Lower lobe of right lung (tissue), 2 donors: ENCODE results near the gene CUL1. TPM values are rescaled to one million over a fixed set of nuclear protein-coding genes. Genes with fewer than 3 reads are reported as not detected.

Experiments
- ATAC-seq, 2 donors: fragments of 200-7000 bp; cut with Tn5 transposase; one replicate each; pipeline ENCODE4 v1.9.1; 2020 to 2022; ENCODE audit warnings: mild to moderate bottlenecking in 2 of 2, moderate library complexity in 2 of 2
- DNase-seq: peaks from one replicate; pipeline ENCODE4 v3.0.0-alpha.2; 2020
- H3K27ac ChIP-seq: fragments of 200-600 bp; one replicate; pipeline ENCODE4 v1.8.0; 2022
- H3K27me3 ChIP-seq: fragments of 200-600 bp; one replicate; pipeline ENCODE4 v1.8.0; 2022; ENCODE audit warnings: low read depth
- H3K36me3 ChIP-seq: fragments of 200-600 bp; one replicate; pipeline ENCODE4 v1.8.0; 2022; ENCODE audit warnings: mild to moderate bottlenecking
- H3K4me1 ChIP-seq: fragments of 200-600 bp; one replicate; pipeline ENCODE4 v1.8.0; 2022
- H3K4me3 ChIP-seq: fragments of 200-600 bp; one replicate; pipeline ENCODE4 v1.8.0; 2022; ENCODE audit warnings: mild to moderate bottlenecking
- H3K9me3 ChIP-seq: fragments of 200-600 bp; one replicate; pipeline ENCODE4 v1.8.0; 2022
- intact Hi-C: fragments of 100-400 bp; cut with DNase I; formaldehyde crosslinking; loops from one replicate; pipeline ENCODE4 v1.11.0; 2022
- total RNA-seq: library from RNA; stranded (reverse); fragmentation: NEBNext Ultra II Directional; extraction: Animal tissue kit (Norgen Biotek cat#: 25700); gene quantifications from one replicate; pipeline ENCODE4 v1.2.1, GENCODE V29; 2021
- TF ChIP-seq, protein P1 (sequence below): fragments of 200-600 bp; IDR thresholded peaks from one replicate; pipeline ENCODE4 v1.8.0; 2022; ENCODE audit warnings: antibody characterized with exemption, mild to moderate bottlenecking
- donor health status: DM: no; HTN: yes; CAD: no; lungs with severe emphysema.

Gene CUL1
- total RNA-seq, 1 donor from 2014 or later = 47.5 TPM

DNA sequence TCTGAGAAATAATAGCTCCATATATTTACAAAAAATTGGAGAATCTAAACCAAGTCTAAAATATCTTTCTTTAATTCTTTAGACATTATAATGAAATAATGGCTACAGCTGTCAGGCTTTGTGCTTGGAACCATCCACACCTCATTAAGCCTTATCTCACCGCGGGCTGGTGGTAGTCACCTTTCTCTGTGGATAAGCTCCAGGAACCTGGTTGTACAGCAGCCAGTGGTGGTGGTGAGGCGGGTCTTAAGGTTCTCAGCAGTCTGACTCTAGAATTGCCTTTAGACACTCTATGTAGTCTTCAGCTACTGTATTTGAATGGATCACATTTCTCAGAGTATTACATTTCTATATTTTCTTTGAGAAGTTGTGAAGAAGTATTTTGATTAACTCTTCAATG is 34.2 kb downstream of the CUL1 start:
- H3K27me3 ChIP-seq = no peaks in the 10 kb centered on the region
- no peak for ATAC-seq
- H3K36me3 ChIP-seq = peaks cover 61% of the 10 kb centered on the region
- no peak for DNase-seq
- TF ChIP-seq, protein P1, sequence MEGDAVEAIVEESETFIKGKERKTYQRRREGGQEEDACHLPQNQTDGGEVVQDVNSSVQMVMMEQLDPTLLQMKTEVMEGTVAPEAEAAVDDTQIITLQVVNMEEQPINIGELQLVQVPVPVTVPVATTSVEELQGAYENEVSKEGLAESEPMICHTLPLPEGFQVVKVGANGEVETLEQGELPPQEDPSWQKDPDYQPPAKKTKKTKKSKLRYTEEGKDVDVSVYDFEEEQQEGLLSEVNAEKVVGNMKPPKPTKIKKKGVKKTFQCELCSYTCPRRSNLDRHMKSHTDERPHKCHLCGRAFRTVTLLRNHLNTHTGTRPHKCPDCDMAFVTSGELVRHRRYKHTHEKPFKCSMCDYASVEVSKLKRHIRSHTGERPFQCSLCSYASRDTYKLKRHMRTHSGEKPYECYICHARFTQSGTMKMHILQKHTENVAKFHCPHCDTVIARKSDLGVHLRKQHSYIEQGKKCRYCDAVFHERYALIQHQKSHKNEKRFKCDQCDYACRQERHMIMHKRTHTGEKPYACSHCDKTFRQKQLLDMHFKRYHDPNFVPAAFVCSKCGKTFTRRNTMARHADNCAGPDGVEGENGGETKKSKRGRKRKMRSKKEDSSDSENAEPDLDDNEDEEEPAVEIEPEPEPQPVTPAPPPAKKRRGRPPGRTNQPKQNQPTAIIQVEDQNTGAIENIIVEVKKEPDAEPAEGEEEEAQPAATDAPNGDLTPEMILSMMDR = no peak
- no peak overlapping the region for H3K27ac ChIP-seq
- peaks cover 26% of the 10 kb centered on the region for H3K4me1 ChIP-seq
- H3K9me3 ChIP-seq = no peaks in the 10 kb centered on the region
- intact Hi-C loops = no loop called here
- no peak overlapping the region for H3K4me3 ChIP-seq

DNA sequence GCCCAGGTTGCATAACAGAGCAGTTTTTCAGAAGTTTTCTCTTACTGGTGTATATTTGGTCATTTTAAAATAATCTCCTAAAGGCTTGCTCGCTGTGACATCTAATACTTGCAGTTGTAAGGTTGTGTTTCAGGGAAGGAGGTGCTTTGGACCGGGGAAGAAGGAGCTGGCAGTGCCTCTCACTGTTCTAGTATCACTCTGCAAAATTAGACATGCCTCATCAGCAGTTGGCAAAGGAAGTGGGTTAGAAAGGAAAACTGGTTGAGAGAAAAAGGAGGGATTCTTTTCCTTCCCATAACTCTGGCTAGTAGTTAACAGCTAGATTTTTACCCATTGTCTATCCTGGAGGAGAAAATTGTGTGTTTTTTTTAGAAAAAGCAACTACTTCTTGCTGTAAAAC is 34.8 kb downstream of the CUL1 start:
- H3K27ac ChIP-seq = no peak overlapping the region
- no peaks in the 10 kb centered on the region for H3K9me3 ChIP-seq
- TF ChIP-seq, protein P1 = no peak
- H3K36me3 ChIP-seq = peaks cover 68% of the 10 kb centered on the region
- peaks cover 20% of the 10 kb centered on the region for H3K4me1 ChIP-seq
- intact Hi-C loops = no loop called here
- no peak overlapping the region for H3K4me3 ChIP-seq
- no peak for DNase-seq
- no peaks in the 10 kb centered on the region for H3K27me3 ChIP-seq
- no peak for ATAC-seq

DNA sequence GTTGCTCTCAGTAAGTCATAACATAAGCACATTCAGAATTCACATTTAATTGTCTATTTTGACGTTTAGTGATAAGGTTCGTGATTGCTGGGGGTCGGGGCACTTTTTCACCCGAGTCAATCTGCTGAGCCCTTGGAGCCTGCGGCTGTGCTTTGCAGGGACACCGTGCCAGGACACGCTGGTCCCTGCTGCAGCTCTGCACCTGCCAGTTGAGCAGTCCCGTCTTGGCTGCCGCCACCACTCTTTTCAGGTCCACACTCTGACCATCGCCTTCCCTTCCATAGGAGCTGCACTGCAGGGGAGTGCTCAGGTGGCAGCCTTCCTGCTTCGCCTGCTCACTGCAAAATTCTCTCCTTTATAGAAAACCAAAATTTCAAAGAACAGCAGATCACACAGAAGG is 36.4 kb downstream of the CUL1 start:
- Histone ChIP-seq H3K4me1 (peaks cover 3% of the 10 kb centered on the region), H3K27me3 (no peaks in the 10 kb centered on the region), H3K9me3 (no peaks in the 10 kb centered on the region), H3K36me3 (peaks cover 79% of the 10 kb centered on the region), H3K27ac (no peak overlapping the region), H3K4me3 (no peak overlapping the region)
- intact Hi-C loops = no loop called here
- TF ChIP-seq, protein P1 = no peak
- no peak for DNase-seq
- no peak for ATAC-seq

DNA sequence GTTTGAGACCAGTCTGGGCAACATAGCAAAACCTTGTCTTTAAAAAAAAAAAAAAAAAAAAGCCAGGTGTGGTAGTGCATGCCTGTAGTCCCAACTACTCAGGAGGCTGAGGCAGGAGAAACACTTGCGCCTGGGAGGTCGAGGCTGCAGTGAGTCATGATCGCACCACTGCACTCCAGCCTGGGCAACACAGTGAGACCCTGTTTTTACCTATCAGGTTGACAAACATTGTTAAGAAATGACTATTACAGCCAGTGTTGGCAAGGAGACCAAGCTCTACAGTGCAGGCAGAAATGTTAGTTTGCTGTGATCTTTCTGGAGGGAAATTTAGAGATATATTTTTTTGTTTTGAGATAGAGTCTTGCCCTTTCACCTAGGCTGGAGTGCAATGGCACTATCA is 37.3 kb downstream of the CUL1 start:
- Histone ChIP-seq H3K27me3 (no peaks in the 10 kb centered on the region), H3K4me3 (no peak overlapping the region), H3K27ac (no peak overlapping the region), H3K9me3 (no peaks in the 10 kb centered on the region), H3K4me1 (no peaks in the 10 kb centered on the region), H3K36me3 (peaks cover 79% of the 10 kb centered on the region)
- DNase-seq (no peak), ATAC-seq (no peak)
- TF ChIP-seq, protein P1 = no peak
- intact Hi-C loops = no loop called here

DNA sequence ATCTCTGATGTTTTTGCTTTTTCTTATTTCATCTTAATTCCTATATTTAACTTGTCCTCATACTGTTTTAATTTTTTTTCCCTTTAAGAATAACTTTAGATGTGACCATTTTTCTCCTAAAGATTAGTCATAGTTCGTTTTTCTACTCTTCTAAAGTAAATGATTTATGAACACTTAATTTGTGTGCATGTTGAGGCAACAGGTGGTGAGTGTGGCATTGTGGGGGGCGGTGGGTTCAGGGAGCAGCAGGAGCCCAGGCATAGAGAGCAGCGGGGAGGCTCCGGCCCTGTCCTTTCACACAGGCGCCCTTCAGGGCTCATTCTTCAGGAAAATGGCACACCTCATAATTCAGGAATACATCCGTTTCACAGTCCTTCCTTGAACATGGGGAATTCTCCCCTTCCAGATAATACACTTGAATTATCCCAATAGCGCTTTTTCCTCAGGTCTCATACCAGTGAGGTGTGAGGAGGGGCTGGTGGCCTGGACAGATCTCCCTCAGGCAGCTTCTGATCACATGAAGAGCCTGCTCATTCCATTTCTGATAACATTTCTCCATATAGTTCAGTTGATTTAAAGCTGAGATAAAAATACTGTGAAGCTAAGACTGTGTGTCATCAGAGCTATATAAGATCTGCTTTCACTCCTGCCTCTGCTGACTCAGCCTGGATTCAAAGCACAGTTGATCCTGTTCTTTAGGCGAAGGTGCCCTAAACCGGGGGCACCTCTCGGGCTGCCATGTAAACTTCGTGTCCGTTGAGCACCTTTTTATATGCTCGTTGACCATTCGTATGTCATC is 40.2 kb downstream of the CUL1 start:
- Histone ChIP-seq H3K4me3 (no peak overlapping the region), H3K27me3 (no peaks in the 10 kb centered on the region), H3K36me3 (peaks cover 53% of the 10 kb centered on the region), H3K9me3 (no peaks in the 10 kb centered on the region), H3K4me1 (no peaks in the 10 kb centered on the region), H3K27ac (no peak overlapping the region)
- ATAC-seq = no peak
- DNase-seq = no peak
- TF ChIP-seq, protein P1 = no peak
- intact Hi-C loops = no loop called here
